OCI-LY1 (cell line): Measurements from ENCODE around the gene FILIP1L.

Source experiments
- EZH2 ChIP-seq: fragments of 200-600 bp; sonication (generic), shearing (Covaris generic); IDR thresholded peaks from 2 replicates; pipeline ENCODE4 v1.8.0; 2017; ENCODE audit warnings: borderline replicate concordance, mixed run types, mild to moderate bottlenecking, antibody characterized with exemption, low read length, moderate library complexity, mixed read lengths
- TF ChIP-seq, protein P1 (sequence below): fragments of 200-600 bp; sonication (generic), shearing (Covaris generic); IDR thresholded peaks from 2 replicates; pipeline ENCODE4 v1.5.1; 2017; ENCODE audit warnings: mild to moderate bottlenecking, antibody characterized with exemption, low read length, moderate library complexity, mixed read lengths

DNA sequence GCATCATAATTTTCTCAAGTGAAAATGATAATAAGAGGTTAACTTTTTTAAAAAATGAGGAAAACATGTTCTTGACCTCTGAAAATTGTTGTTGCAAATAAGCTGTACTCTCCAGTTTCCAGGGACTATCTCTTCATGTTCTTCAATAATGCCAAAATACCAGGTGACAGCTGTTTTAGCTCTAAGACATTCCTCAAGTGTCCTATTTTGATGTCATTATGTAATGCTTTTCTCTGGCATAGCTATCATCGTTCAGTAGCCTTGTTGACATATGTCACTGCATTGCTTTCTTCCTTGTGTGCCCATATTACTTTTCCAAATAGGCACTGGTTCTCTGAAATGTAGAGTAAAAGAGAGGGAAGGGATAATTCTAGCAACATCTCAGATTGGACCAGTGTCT lies 5.7 kb upstream of the FILIP1L start:
- TF ChIP-seq, protein P1, sequence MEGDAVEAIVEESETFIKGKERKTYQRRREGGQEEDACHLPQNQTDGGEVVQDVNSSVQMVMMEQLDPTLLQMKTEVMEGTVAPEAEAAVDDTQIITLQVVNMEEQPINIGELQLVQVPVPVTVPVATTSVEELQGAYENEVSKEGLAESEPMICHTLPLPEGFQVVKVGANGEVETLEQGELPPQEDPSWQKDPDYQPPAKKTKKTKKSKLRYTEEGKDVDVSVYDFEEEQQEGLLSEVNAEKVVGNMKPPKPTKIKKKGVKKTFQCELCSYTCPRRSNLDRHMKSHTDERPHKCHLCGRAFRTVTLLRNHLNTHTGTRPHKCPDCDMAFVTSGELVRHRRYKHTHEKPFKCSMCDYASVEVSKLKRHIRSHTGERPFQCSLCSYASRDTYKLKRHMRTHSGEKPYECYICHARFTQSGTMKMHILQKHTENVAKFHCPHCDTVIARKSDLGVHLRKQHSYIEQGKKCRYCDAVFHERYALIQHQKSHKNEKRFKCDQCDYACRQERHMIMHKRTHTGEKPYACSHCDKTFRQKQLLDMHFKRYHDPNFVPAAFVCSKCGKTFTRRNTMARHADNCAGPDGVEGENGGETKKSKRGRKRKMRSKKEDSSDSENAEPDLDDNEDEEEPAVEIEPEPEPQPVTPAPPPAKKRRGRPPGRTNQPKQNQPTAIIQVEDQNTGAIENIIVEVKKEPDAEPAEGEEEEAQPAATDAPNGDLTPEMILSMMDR: no peak
- TF ChIP-seq EZH2: no peak
